ENCODE data around the gene ARHGAP33.

ARHGAP33 gene

GRCh38 chr19:35775298-35776101 is at the start of gene ARHGAP33:
ARHGAP33 (plus strand) TSS chr19:35775564; CDS start chr19:35775659, 95 bp downstream.
- DNase-seq, result peak; percentile 99

- no peak for DNase-seq
These were observed 48.1 kb upstream of the ARHGAP33 start for GRCh38 chr19:35727053-35727955.

- DNase-seq, result no peak
These were observed 47.2 kb upstream of the ARHGAP33 start for GRCh38 chr19:35727956-35728706.

- no peak for DNase-seq
These were observed 46.3 kb upstream of the ARHGAP33 start for GRCh38 chr19:35729021-35729420.

- no peak for DNase-seq
These were observed 45.6 kb upstream of the ARHGAP33 start for GRCh38 chr19:35729763-35730162.

- no peak for DNase-seq
These were observed 45.0 kb upstream of the ARHGAP33 start for GRCh38 chr19:35730326-35730725.

GRCh38 chr19:35731353-35731752 is 44.0 kb upstream of the ARHGAP33 start:
- DNase-seq, result no peak

GRCh38 chr19:35731779-35732405 is 43.5 kb upstream of the ARHGAP33 start:
- no peak for DNase-seq

- DNase-seq, result no peak
These were observed 42.7 kb upstream of the ARHGAP33 start for GRCh38 chr19:35732540-35733179.

- DNase-seq, result no peak
These were observed 41.9 kb upstream of the ARHGAP33 start for GRCh38 chr19:35733180-35734125.

- DNase-seq, result no peak
These were observed 41.1 kb upstream of the ARHGAP33 start for GRCh38 chr19:35734273-35734672.

- no peak for DNase-seq
These were observed 40.5 kb upstream of the ARHGAP33 start for GRCh38 chr19:35734889-35735288.

GRCh38 chr19:35736913-35737886 is 38.2 kb upstream of the ARHGAP33 start:
- no peak for DNase-seq

- DNase-seq, result no peak
These were observed 37.1 kb upstream of the ARHGAP33 start for GRCh38 chr19:35738021-35738886.

GRCh38 chr19:35738887-35739229 is 36.5 kb upstream of the ARHGAP33 start:
- no peak for DNase-seq

- DNase-seq, result peak; percentile 66
These were observed 35.9 kb upstream of the ARHGAP33 start for GRCh38 chr19:35739275-35740107.

- DNase-seq, result no peak
These were observed 35.3 kb upstream of the ARHGAP33 start for GRCh38 chr19:35740108-35740422.

All from activated CD8-positive, alpha-beta memory T cell treated with anti-CD3 and anti-CD28 coated beads for 24 hours (primary cell).